Measurements from ENCODE around the gene CES3. TPM values are rescaled to one million over a fixed set of nuclear protein-coding genes. Genes with fewer than 3 reads are reported as not detected.

The CES3 gene
- total and polyA plus RNA-seq, 2 donors (not counting 3 experiments of a cell fraction or from before 2014, with no cell fraction given), result 0.10 TPM; not detected in 1

DNA sequence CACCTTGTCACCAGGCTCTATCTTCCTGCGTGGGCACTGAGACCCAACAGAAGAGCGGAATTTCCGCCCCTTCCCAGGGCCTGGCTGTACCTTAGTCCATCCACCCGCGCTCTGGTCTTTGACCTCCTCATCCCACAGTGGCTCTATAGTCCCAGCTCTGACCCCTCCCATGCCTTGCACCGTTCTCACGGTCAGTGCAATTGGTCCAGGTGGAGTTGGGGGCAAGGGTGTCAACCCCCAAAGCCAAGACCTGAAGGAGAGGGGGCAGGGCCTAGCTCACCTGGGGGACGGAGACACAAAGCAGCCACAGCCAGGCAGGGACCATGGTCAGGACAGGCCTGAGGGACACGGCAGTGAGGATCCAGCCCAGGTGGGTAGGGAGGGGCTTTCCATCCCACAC, 43.3 kb upstream of the CES3 start:
- FAIRE-seq (no peak), DNase-seq (ENCODE audit: low read depth, low spot score) (no peak)
- peaks cover 12 to 21% of the 10 kb centered on the region in 2 experiments for H3K27me3 ChIP-seq (ENCODE audit: control insufficient read depth in 2 of 2, insufficient read depth in 2 of 2, low read length in 2 of 2)
- no peaks in the 10 kb centered on the region for H3K4me1 ChIP-seq (ENCODE audit: control insufficient read depth, extremely low read depth, insufficient read depth, low read length)
- no peaks in the 10 kb centered on the region for H4K20me1 ChIP-seq (replicated peaks; ENCODE audit: control insufficient read depth, extremely low read depth, insufficient read depth, low read length)
- H3K9me1 ChIP-seq (replicated peaks; ENCODE audit: control insufficient read depth, extremely low read depth, insufficient read depth, low read length), result no peaks in the 10 kb centered on the region
- no peak overlapping the region for H2AFZ ChIP-seq (ENCODE audit: low read depth, low read length)
- no peak overlapping the region for H3K4me2 ChIP-seq (ENCODE audit: insufficient read depth, low read length)
- BruUV-seq (replicated peaks), result no TSS peak
- H3K36me3 ChIP-seq (ENCODE audit: control insufficient read depth in 2 of 2, extremely low read depth in 1 of 2, insufficient read depth in 2 of 2, low read length in 2 of 2), result no peaks in the 10 kb centered on the region
- no peak overlapping the region for H3K4me3 ChIP-seq (replicated peaks in 1 of 3; ENCODE audit: insufficient read depth in 1 of 3, low read depth in 1 of 3, low read length in 3 of 3)
- POLR2A ChIA-PET, result no interaction called here
- H3K79me2 ChIP-seq (ENCODE audit: control insufficient read depth, insufficient read depth, low read length), result no peaks in the 10 kb centered on the region
- no peak overlapping the region for H3K27ac ChIP-seq (ENCODE audit: insufficient read depth, low read depth, low read length)
- H3K9ac ChIP-seq (replicated peaks; ENCODE audit: extremely low read depth, insufficient read depth, low read length), result no peak overlapping the region
- intact Hi-C loops (cut with micrococcal nuclease), result no loop called here
- dilution Hi-C loops (cut with MboI; ENCODE audit: extremely low pct_ligation_motif_present, low sequenced_read_pairs), result no loop called here
- H3K9me3 ChIP-seq (replicated peaks; ENCODE audit: control insufficient read depth, insufficient read depth, low read length), result no peaks in the 10 kb centered on the region
- CTCF ChIA-PET, result interaction anchor here (0.9 to 5.2 kb wide), 5 partner anchors 8 to 47 kb away, joined by 3 to 25 read pairs (median 5); no protein-coding TSS in a partner anchor
- TF ChIP-seq FOS (IDR thresholded peaks at IDR 0.05; ENCODE audit: borderline replicate concordance, insufficient read depth, low read length) (no peak), GATA2 (IDR thresholded peaks at IDR 0.05; ENCODE audit: insufficient read depth, insufficient read length, low read depth, low read length) (no peak), JUN (IDR thresholded peaks at IDR 0.05; ENCODE audit: borderline replicate concordance, insufficient read depth, insufficient read length, low read depth) (no peak), EZH2 (IDR thresholded peaks at IDR 0.05; ENCODE audit: borderline replicate concordance, low read depth, low read length, severe bottlenecking) (no peak), MYC (IDR thresholded peaks at IDR 0.05; ENCODE audit: low read depth, low read length) (no peak), POLR2AphosphoS5 (IDR thresholded peaks at IDR 0.05; ENCODE audit: insufficient read depth, low read depth, low read length) (no peak), POLR2A (IDR thresholded peaks at IDR 0.05; ENCODE audit: low read depth, low read length) (no peak)
- TF ChIP-seq, protein P1, sequence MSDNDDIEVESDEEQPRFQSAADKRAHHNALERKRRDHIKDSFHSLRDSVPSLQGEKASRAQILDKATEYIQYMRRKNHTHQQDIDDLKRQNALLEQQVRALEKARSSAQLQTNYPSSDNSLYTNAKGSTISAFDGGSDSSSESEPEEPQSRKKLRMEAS (IDR thresholded peaks at IDR 0.05; ENCODE audit: insufficient read depth, insufficient read length), result no peak
- TF ChIP-seq, protein P2, sequence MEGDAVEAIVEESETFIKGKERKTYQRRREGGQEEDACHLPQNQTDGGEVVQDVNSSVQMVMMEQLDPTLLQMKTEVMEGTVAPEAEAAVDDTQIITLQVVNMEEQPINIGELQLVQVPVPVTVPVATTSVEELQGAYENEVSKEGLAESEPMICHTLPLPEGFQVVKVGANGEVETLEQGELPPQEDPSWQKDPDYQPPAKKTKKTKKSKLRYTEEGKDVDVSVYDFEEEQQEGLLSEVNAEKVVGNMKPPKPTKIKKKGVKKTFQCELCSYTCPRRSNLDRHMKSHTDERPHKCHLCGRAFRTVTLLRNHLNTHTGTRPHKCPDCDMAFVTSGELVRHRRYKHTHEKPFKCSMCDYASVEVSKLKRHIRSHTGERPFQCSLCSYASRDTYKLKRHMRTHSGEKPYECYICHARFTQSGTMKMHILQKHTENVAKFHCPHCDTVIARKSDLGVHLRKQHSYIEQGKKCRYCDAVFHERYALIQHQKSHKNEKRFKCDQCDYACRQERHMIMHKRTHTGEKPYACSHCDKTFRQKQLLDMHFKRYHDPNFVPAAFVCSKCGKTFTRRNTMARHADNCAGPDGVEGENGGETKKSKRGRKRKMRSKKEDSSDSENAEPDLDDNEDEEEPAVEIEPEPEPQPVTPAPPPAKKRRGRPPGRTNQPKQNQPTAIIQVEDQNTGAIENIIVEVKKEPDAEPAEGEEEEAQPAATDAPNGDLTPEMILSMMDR (IDR thresholded peaks at IDR 0.05; ENCODE audit: extremely low read depth in 1 of 2, insufficient read depth in 1 of 2, low read depth in 1 of 2, low read length in 2 of 2), result no peak

All from endothelial cell of umbilical vein (primary cell).